SK-N-MC (cell line): ENCODE measurements around the gene REEP3.

Experiments used
- DNase-seq: peaks from one replicate; pipeline ENCODE4 v3.0.0-alpha.2; 2011; ENCODE audit warnings: low read depth, low spot score
- H3K27ac ChIP-seq: fragments of 200-600 bp; sonication (generic); 2 replicates; pipeline ENCODE4 v1.5.1; 2016; ENCODE audit warnings: mixed run types
- H3K36me3 ChIP-seq: fragments of 200-600 bp; sonication (generic); 2 replicates; pipeline ENCODE4 v1.6.1; 2017; ENCODE audit warnings: antibody characterized with exemption, low read length, mixed read lengths; ENCODE audit not compliant: insufficient read depth
- H3K4me3 ChIP-seq: fragments of 200-600 bp; sonication (generic); 2 replicates; pipeline ENCODE4 v1.5.1; 2016
- H3K9ac ChIP-seq: fragments of 200-600 bp; sonication (generic); 2 replicates; pipeline ENCODE4 v1.8.0; 2017; ENCODE audit warnings: mixed run types, mixed read lengths; ENCODE audit not compliant: insufficient read length
- H3K9me3 ChIP-seq: fragments of 200-600 bp; sonication (generic); 2 replicates; pipeline ENCODE4 v1.6.1; 2017; ENCODE audit warnings: low read depth, mild to moderate bottlenecking, antibody characterized with exemption, low read length, moderate library complexity, mixed read lengths
- EZH2 ChIP-seq: fragments of 200-600 bp; sonication (generic); IDR thresholded peaks from one replicate; pipeline ENCODE4 v1.6.1; 2017; ENCODE audit warnings: antibody characterized with exemption
- FOXP2 ChIP-seq: optimal IDR thresholded peaks from 2 replicates; pipeline ENCODE3; 2011; ENCODE audit warnings: mild to moderate bottlenecking, moderate library complexity; ENCODE audit not compliant: insufficient read depth; ENCODE audit errors: extremely low read length, control extremely low read depth
- POLR2AphosphoS5 ChIP-seq: IDR thresholded peaks from 2 replicates; pipeline ENCODE4 v1.6.1; 2012; ENCODE audit warnings: mild to moderate bottlenecking, low read depth, low read length, borderline replicate concordance

Gene REEP3

DNA sequence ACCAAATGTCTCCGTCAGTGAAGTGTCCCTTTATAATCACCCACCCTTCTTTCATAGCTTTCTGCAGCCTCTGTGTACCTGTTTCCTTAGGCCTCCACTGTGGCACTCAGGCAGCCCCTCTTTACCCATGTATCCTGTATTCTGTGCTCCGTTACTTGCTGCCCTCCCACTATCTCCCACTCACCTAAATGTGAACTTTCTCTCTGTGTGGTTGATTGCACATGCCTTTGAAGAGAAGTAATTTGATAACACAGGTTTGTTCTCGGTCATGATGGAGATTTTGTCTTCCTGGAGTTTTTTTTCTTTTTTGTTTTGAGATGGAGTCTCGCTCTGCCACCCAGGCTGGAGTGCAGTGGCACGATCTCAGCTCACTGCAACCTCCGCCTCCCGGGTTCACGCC, 61.5 kb downstream of the REEP3 start:
- no peaks in the 10 kb centered on the region for H3K9me3 ChIP-seq
- TF ChIP-seq FOXP2 (no peak), POLR2AphosphoS5 (no peak), EZH2 (no peak)
- H3K36me3 ChIP-seq: no peaks in the 10 kb centered on the region
- no peak overlapping the region for H3K9ac ChIP-seq
- no peak for DNase-seq
- H3K4me3 ChIP-seq: no peak overlapping the region
- H3K27ac ChIP-seq: no peak overlapping the region

DNA sequence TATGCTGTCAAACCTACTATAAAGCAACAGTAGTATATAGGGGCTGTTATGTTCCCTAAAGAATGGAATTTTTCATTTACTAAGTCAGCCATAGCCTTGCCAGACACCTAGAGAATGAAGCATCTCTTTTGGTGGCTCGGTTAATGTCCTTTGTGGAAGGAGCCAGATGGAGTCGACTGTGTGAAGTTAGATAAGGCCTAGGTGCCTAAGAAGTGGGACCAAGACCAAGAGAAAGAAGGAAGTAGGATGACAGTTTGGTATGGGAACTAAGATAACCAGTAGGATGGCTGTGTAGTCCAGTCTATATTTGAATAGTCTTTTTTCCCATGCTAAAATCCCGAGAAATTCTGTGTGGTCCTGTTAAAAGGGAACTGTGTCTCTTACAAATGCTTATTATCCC, 62.2 kb downstream of the REEP3 start:
- Histone ChIP-seq H3K4me3 (no peak overlapping the region), H3K9me3 (no peaks in the 10 kb centered on the region), H3K9ac (no peak overlapping the region), H3K36me3 (no peaks in the 10 kb centered on the region), H3K27ac (no peak overlapping the region)
- TF ChIP-seq POLR2AphosphoS5: no peak
- TF ChIP-seq EZH2: no peak
- no peak for TF ChIP-seq FOXP2
- DNase-seq: no peak

DNA sequence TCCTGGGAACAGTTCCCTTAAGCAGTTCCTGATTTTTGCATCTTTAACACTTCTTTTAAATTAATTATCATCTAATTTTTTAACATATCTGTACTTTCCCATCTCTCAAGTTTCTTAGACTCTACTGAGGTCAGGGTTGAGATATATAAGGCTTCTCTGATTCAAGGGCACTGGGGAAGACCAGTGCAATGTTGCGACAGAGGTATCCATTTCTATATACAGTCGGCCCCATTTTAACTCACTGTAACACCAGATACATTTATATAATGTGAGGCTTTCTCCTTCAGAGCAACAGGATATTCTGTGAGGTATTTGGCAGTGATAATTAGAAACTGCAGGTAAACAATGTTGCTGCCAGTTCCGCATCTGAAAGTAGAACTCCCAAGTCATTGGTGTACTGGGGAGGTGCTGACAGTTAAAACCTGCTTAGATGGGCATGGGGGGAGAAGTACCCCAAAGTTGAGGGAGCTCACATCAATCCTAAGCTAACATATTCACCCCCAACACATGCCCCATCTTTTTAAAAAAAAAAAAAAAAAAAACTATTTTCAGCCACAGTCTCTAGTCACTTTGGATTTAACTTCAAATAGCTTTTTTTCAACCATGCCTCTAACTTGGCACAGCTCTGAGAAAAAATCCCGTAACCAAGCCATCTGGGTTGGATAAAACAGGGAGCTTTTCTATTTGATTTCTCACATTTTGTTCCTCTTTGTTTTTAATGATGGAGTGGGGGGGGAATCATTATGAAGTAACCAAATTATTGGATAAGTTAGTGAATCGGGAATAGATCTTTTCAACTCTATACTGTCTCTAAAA, 62.9 kb downstream of the REEP3 start:
- Histone ChIP-seq H3K36me3 (no peaks in the 10 kb centered on the region), H3K9ac (no peak overlapping the region), H3K4me3 (no peak overlapping the region), H3K27ac (no peak overlapping the region), H3K9me3 (no peaks in the 10 kb centered on the region)
- no peak for DNase-seq
- TF ChIP-seq POLR2AphosphoS5: no peak
- TF ChIP-seq FOXP2: no peak

DNA sequence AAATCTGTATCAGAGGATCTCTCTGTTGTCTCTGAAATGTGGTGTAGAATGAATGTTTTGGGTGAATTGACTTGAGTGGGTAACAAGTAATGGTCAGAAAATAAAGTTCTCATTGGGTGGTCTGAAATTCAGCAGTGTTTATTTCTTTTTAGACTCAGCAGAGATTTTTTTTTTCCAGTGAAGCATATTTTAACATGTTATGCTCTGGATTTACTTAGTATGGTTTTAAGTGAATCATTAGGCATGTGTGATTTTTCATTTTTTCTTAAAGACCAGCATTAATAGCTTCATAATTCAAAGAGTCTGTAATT, 63.5 kb downstream of the REEP3 start:
- no peaks in the 10 kb centered on the region for H3K36me3 ChIP-seq
- no peak for DNase-seq
- no peak overlapping the region for H3K27ac ChIP-seq
- no peak overlapping the region for H3K4me3 ChIP-seq
- TF ChIP-seq POLR2AphosphoS5: no peak
- no peak for TF ChIP-seq FOXP2
- no peak for TF ChIP-seq EZH2
- H3K9me3 ChIP-seq: no peaks in the 10 kb centered on the region
- no peak overlapping the region for H3K9ac ChIP-seq

DNA sequence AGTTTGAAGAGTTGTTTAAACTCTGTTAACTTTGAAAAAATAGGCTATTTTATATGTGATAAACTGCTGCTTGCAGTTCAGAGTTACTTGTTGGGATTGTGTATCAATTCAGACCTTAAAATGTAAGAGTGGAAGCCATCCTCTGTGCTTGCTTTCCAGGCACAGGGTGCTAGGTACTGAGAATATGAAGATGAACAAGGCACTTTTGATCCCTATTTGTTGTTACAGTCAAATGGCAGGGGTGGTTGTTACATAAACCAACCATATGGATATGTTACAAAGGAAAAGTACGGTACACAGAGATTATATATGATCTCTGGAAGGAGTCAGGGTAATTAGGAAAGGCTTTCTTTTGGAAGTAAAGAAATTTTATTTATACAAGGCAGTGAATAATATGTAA, 63.8 kb downstream of the REEP3 start:
- Histone ChIP-seq H3K36me3 (no peaks in the 10 kb centered on the region), H3K27ac (no peak overlapping the region), H3K9me3 (no peaks in the 10 kb centered on the region), H3K9ac (no peak overlapping the region), H3K4me3 (no peak overlapping the region)
- DNase-seq: no peak
- TF ChIP-seq FOXP2 (no peak), EZH2 (no peak), POLR2AphosphoS5 (no peak)

DNA sequence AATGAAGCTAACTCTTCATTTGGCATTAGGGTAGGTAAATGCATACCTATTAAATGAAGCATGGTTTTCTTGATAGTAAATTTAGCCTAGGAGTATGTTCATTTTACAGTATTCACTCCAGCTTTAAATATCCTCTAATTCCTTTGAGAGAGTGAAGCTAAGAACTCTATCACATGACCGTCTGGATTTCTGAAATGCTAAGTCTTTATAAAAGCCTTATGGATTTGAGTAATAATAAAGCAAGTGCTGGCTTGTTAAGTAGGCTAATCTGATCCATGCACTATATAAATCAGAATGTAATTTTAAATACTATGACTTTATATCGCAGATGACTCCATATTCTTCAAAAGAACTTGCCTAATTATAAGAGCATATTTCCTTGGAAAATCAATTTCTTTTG, 64.8 kb downstream of the REEP3 start:
- H3K4me3 ChIP-seq: no peak overlapping the region
- no peaks in the 10 kb centered on the region for H3K36me3 ChIP-seq
- H3K9me3 ChIP-seq: no peaks in the 10 kb centered on the region
- no peak overlapping the region for H3K27ac ChIP-seq
- H3K9ac ChIP-seq: no peak overlapping the region
- no peak for DNase-seq
- TF ChIP-seq POLR2AphosphoS5 (no peak), FOXP2 (no peak)

DNA sequence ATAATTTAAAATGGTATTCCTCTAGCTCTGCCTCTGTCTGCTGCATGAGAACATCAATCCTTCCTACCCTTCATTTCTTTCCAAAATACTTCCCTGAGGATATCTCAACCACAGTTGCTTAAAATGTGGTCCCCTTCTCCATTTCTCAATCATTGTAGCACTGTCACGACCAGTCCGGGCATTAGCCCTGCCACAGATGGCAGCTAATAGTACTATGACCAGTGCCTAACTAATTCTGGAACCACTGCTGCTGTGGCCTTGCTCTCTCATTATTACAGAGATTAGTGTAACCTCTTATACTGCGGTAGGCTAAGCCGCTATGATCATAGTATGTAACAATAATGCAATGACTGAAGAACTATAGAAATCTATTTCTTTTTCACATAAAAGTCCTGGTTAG, 66.0 kb downstream of the REEP3 start:
- Histone ChIP-seq H3K9me3 (no peaks in the 10 kb centered on the region), H3K36me3 (no peaks in the 10 kb centered on the region), H3K4me3 (no peak overlapping the region), H3K9ac (no peak overlapping the region), H3K27ac (no peak overlapping the region)
- TF ChIP-seq FOXP2 (no peak), EZH2 (no peak), POLR2AphosphoS5 (no peak)
- no peak for DNase-seq

DNA sequence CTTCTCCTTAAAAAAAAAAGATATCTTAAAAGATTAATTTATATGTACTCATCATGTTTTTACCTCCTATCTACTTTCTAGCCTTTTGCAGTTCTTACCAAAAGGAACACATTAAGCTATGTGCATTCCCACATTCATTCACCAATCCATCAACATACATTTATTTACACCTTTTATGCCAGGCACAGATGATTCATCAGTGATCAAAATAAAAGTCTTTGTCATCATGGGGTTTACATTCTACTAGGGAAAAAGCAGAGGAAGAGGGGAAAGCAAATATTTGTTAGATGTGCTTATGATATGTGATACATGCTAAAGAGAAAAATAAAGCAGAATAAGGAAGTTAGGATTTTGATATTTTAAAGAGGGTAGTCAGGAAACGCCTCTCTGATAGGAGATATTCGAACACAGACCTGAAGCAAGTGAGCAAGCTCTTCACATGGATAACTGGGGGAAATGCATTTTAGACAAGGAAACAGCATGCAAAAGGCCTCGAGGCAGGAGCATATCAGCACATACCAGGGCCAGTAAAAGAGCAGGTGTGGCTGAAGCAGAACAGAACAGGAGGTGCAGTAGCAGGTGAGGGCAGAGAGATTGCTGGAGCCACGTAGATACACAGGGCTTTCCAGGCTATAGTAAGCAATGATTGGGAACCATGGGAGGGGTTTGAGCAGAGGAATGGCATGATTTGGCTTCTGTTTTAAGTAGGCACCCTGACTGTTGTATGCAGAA, 67.4 kb downstream of the REEP3 start:
- no peak for DNase-seq
- Histone ChIP-seq H3K36me3 (no peaks in the 10 kb centered on the region), H3K9me3 (no peaks in the 10 kb centered on the region), H3K4me3 (no peak overlapping the region), H3K9ac (no peak overlapping the region), H3K27ac (no peak overlapping the region)
- TF ChIP-seq POLR2AphosphoS5 (no peak), FOXP2 (no peak), EZH2 (no peak)
